DND-41 (cell line): ENCODE measurements around the gene FBXW12.
A peak's percentile ranks its signal among the peaks of the same experiment; 100 is the strongest.

Experiments
- ATAC-seq: fragments of 200-7000 bp; cut with Tn5 transposase; 3 replicates; pipeline ENCODE4 v1.9.1; 2021; ENCODE audit warnings: low read depth; ENCODE audit not compliant: insufficient read depth
- DNase-seq: peaks from one replicate; pipeline ENCODE4 v3.0.0-alpha.2; 2020
- H2AFZ ChIP-seq: 2 replicates; pipeline ENCODE4 v1.6.0; 2012; ENCODE audit warnings: low read depth, low read length
- H3K27ac ChIP-seq: 2 replicates; pipeline ENCODE4 v1.5.1; 2012; ENCODE audit warnings: low read length, inconsistent platforms
- H3K27me3 ChIP-seq: fragments of 200-600 bp; sonication (generic); 2 replicates; pipeline ENCODE4 v1.6.0; 2012; ENCODE audit warnings: low read length, mild to moderate bottlenecking, inconsistent platforms; ENCODE audit not compliant: insufficient read depth, poor library complexity
- H3K36me3 ChIP-seq: 2 replicates; pipeline ENCODE4 v1.5.1; 2012; ENCODE audit warnings: low read length, inconsistent platforms; ENCODE audit not compliant: insufficient read depth
- H3K4me1 ChIP-seq: 2 replicates; pipeline ENCODE4 v1.5.1; 2012; ENCODE audit warnings: mild to moderate bottlenecking, low read length; ENCODE audit not compliant: insufficient read depth
- H3K4me2 ChIP-seq: 2 replicates; pipeline ENCODE4 v1.6.0; 2012; ENCODE audit warnings: mild to moderate bottlenecking, moderate library complexity, low read length, inconsistent platforms; ENCODE audit not compliant: insufficient read depth
- H3K4me3 ChIP-seq, 2 experiments: fragments of 200-600 bp in 1 of 2; shearing (Covaris generic) in 1 of 2; 2 replicates each; pipeline ENCODE4 v1.5.1; 2012 to 2016; ENCODE audit warnings: inconsistent platforms in 2 of 2, low read length in 2 of 2, mild to moderate bottlenecking in 2 of 2, low read depth in 1 of 2, moderate library complexity in 1 of 2
- H3K79me2 ChIP-seq: 2 replicates; pipeline ENCODE4 v1.6.0; 2012; ENCODE audit warnings: low read length, inconsistent platforms; ENCODE audit not compliant: insufficient read depth
- H3K9ac ChIP-seq: 2 replicates; pipeline ENCODE4 v1.6.0; 2012; ENCODE audit warnings: low read depth, mild to moderate bottlenecking, inconsistent platforms, low read length, moderate library complexity
- H3K9me3 ChIP-seq: 2 replicates; pipeline ENCODE4 v1.5.1; 2012; ENCODE audit warnings: low read length, moderate library complexity, mild to moderate bottlenecking, inconsistent platforms; ENCODE audit not compliant: insufficient read depth, severe bottlenecking
- H4K20me1 ChIP-seq: 2 replicates; pipeline ENCODE4 v1.6.0; 2012; ENCODE audit warnings: low read length; ENCODE audit not compliant: insufficient read depth
- EZH2 ChIP-seq: IDR thresholded peaks from 3 replicates; pipeline ENCODE4 v1.6.1; 2012; ENCODE audit warnings: borderline replicate concordance, low read depth, mild to moderate bottlenecking, moderate library complexity, low read length, inconsistent platforms; ENCODE audit not compliant: severe bottlenecking
- TF ChIP-seq, protein P1 (sequence below): IDR thresholded peaks from 2 replicates; pipeline ENCODE4 v1.5.1; 2012; ENCODE audit warnings: borderline replicate concordance, low read length, moderate library complexity, mild to moderate bottlenecking; ENCODE audit not compliant: poor library complexity, severe bottlenecking; ENCODE audit errors: extremely low read depth

The FBXW12 gene

DNA sequence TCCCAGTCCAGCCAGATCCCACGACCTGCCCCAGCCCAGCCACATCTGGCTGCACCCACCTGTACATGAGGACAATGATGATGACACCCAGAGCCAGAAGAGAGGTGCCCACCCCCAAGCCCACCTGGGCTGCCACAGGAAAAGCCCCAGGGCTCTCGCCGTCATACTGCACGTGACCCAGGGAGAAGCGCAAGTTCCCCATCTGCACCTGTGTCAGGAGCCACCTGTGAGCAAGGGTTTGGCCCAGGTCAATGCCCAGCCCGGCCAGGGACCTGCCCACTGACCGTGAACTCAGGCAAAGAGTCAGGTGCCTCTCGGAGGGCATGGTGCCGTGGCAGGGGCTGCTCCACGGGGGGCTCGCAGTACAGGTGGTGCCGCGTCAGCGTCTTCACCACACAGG lies 41.6 kb downstream of the FBXW12 start:
- no peak overlapping the region for H2AFZ ChIP-seq
- H3K4me3 ChIP-seq = no peak overlapping the region
- H3K9me3 ChIP-seq = no peaks in the 10 kb centered on the region
- H3K9ac ChIP-seq = no peak overlapping the region
- DNase-seq (no peak), ATAC-seq (no peak)
- peaks cover 3% of the 10 kb centered on the region; the same call in 1 of the 2 replicates for H4K20me1 ChIP-seq
- no peak for TF ChIP-seq EZH2
- TF ChIP-seq, protein P1, sequence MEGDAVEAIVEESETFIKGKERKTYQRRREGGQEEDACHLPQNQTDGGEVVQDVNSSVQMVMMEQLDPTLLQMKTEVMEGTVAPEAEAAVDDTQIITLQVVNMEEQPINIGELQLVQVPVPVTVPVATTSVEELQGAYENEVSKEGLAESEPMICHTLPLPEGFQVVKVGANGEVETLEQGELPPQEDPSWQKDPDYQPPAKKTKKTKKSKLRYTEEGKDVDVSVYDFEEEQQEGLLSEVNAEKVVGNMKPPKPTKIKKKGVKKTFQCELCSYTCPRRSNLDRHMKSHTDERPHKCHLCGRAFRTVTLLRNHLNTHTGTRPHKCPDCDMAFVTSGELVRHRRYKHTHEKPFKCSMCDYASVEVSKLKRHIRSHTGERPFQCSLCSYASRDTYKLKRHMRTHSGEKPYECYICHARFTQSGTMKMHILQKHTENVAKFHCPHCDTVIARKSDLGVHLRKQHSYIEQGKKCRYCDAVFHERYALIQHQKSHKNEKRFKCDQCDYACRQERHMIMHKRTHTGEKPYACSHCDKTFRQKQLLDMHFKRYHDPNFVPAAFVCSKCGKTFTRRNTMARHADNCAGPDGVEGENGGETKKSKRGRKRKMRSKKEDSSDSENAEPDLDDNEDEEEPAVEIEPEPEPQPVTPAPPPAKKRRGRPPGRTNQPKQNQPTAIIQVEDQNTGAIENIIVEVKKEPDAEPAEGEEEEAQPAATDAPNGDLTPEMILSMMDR = no peak
- no peak overlapping the region for H3K27ac ChIP-seq
- no peaks in the 10 kb centered on the region for H3K4me1 ChIP-seq
- H3K27me3 ChIP-seq = no peaks in the 10 kb centered on the region
- H3K79me2 ChIP-seq = no peaks in the 10 kb centered on the region
- H3K36me3 ChIP-seq = no peaks in the 10 kb centered on the region
- no peak overlapping the region for H3K4me2 ChIP-seq

DNA sequence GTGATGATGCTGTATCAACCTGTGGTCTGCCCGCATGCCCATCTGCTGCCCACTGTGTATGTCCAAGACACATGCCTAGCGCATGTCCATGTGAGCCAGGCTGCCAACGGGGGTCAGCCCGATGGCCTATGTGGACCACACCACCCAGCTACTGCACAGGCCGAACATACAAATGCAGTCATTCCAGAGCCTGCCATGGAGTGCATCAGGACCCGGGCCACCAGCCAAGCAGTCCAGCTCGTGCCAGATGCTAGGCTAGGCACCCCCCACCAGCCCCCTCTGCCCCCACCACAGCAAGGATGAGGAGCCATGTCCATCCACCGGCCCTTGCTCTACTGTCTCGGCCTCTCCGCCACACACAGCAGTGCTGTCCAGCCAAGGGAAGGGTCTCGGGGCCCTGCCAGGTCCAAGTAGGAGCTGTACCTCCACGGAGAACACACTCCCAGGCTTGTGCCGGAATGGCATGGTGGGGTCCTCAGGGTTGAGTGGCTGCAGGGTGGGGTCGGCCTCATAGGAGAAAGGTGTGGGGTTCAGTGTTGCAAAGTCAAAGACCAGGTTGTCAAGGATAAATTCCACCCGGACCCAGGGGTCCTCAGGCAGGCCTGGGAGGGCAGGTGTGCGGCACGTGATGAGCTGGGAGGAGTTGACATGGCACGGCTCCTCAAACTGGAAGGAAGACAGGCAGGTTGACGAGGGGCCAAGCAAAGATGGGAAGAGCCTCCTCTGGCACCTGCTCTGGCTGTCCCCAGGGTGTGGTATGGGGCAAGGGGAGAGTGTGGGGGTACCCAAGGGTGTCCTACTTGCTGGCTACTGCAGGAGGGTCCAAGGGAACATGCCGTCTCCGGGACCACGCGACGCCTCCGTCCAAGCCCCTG lies 42.6 kb downstream of the FBXW12 start:
- Histone ChIP-seq H3K27ac (no peak overlapping the region), H3K4me3 (no peak overlapping the region), H4K20me1 (peaks cover 5% of the 10 kb centered on the region; the same call in 1 of the 2 replicates), H3K36me3 (no peaks in the 10 kb centered on the region), H2AFZ (no peak overlapping the region), H3K9me3 (no peaks in the 10 kb centered on the region), H3K4me1 (no peaks in the 10 kb centered on the region), H3K4me2 (no peak overlapping the region), H3K9ac (no peak overlapping the region), H3K27me3 (no peaks in the 10 kb centered on the region), H3K79me2 (no peaks in the 10 kb centered on the region)
- no peak for TF ChIP-seq EZH2
- TF ChIP-seq, protein P1 = no peak
- ATAC-seq (no peak), DNase-seq (no peak)

DNA sequence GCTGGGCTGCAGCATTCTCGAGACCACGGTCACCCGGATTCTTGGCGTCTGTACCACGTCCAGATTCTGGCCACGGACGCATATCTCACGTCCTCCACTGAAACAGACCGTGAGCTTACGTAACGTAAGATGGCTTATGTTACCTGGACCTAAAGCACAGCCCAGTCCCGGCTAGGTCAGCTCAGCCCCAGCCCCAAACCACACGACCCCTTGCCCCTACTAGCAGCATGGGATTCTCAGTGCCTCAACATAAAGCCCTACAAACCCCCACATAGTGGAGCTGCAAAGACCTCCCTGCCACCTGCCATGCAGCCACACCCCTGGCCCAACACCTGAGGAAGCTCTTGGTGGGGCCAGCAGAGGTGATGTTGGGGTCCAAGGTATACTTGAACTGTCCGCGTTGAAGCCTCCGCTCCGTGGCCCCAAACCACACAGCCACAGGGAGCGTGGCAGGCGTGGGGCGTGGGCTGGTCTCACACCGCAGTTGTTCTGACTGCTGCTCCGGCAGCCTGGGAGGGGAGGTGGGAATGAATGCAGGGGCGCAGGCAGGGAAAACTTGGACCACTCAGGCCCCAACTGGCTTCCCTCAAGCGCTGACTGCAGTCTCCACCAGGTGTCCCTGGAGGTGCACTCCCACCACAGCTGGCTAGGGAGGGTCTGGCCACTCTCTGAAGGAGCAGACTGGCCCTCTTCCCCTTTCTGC lies 43.4 kb downstream of the FBXW12 start:
- Histone ChIP-seq H3K27me3 (no peaks in the 10 kb centered on the region), H3K9ac (no peak overlapping the region), H3K9me3 (no peaks in the 10 kb centered on the region), H3K79me2 (no peaks in the 10 kb centered on the region), H3K4me2 (no peak overlapping the region), H3K4me3 (no peak overlapping the region), H3K36me3 (no peaks in the 10 kb centered on the region), H3K4me1 (no peaks in the 10 kb centered on the region), H2AFZ (no peak overlapping the region), H3K27ac (no peak overlapping the region), H4K20me1 (0 out of 2 replicates have a peak, but pooled peaks cover 5% of the 10 kb centered on the region)
- no peak for ATAC-seq
- DNase-seq = no peak
- no peak for TF ChIP-seq EZH2
- TF ChIP-seq, protein P1 = peak; percentile 27
